Endothelial cell of umbilical vein (primary cell): ENCODE data around the gene GLCE. TPM values are rescaled to one million over a fixed set of nuclear protein-coding genes. Genes with fewer than 3 reads are reported as not detected.

Experiments used
- BruUV-seq: library from RNA; stranded (reverse); fragments of 400-500 nt; replicated peaks from 2 replicates; lab custom pipeline; 2021; lab: Mats Ljungman, UMichigan
- CTCF ChIA-PET: fragments of 300-600, 350-600 bp; sonication (Branson Sonifier 250); formaldehyde crosslinking; loops from one replicate; lab custom pipeline; 2021; ENCODE audit warnings: antibody characterized with exemption, inconsistent platforms; lab: Charles Lee
- POLR2A ChIA-PET: fragments of 300-600, 350-600 bp; sonication (Branson Sonifier 250); formaldehyde crosslinking; loops from one replicate; lab custom pipeline; 2021; ENCODE audit warnings: antibody characterized with exemption, inconsistent platforms; lab: Charles Lee
- DNase-seq: peaks from one replicate; pipeline ENCODE4 v3.0.0-alpha.2; 2011; ENCODE audit warnings: low read depth, low spot score
- FAIRE-seq: peaks from 2 replicates; lab custom pipeline; 2011; peaks lifted over from hg19 to GRCh38; lab: Jason Lieb, UNC
- H2AFZ ChIP-seq: 2 replicates; pipeline ENCODE4 v1.6.0; 2012; ENCODE audit warnings: low read depth, low read length, control low read depth, inconsistent platforms
- H3K27ac ChIP-seq: 2 replicates; pipeline ENCODE4 v1.5.1; 2011; ENCODE audit warnings: low read depth, mild to moderate bottlenecking, control low read depth, low read length, moderate library complexity; ENCODE audit not compliant: insufficient read depth
- H3K27me3 ChIP-seq, 2 experiments: 2 replicates each; pipeline versions ENCODE4 v1.6.0 to v1.6.1; 2011; ENCODE audit warnings: low read length in 2 of 2, mixed read lengths in 1 of 2; ENCODE audit not compliant: control insufficient read depth in 2 of 2, insufficient read depth in 2 of 2
- H3K36me3 ChIP-seq, 2 experiments: 2 replicates in 1 of 2; 3 replicates in 1 of 2; pipeline ENCODE4 v1.5.1; 2011; ENCODE audit warnings: low read length in 2 of 2, mild to moderate bottlenecking in 1 of 2, moderate library complexity in 1 of 2; ENCODE audit not compliant: control insufficient read depth in 2 of 2, insufficient read depth in 2 of 2; ENCODE audit errors: extremely low read depth in 1 of 2
- H3K4me1 ChIP-seq: 3 replicates; pipeline ENCODE4 v1.5.1; 2011; ENCODE audit warnings: mild to moderate bottlenecking, low read length; ENCODE audit not compliant: control insufficient read depth, insufficient read depth; ENCODE audit errors: extremely low read depth
- H3K4me2 ChIP-seq: 2 replicates; pipeline ENCODE4 v1.6.1; 2011; ENCODE audit warnings: low read length, control low read depth, mixed read lengths; ENCODE audit not compliant: insufficient read depth
- H3K4me3 ChIP-seq, 3 experiments: fragments of 200-600 bp in 1 of 3; sonication (generic), shearing (Covaris generic) in 1 of 3; replicated peaks in 1 of 3; 2 replicates each; pipeline ENCODE4 v1.5.1; 2011 to 2016; ENCODE audit warnings: control low read depth in 3 of 3, low read length in 3 of 3, mild to moderate bottlenecking in 2 of 3, inconsistent platforms in 1 of 3, low read depth in 1 of 3, moderate library complexity in 1 of 3; ENCODE audit not compliant: insufficient read depth in 1 of 3
- H3K79me2 ChIP-seq: 2 replicates; pipeline ENCODE4 v1.6.0; 2012; ENCODE audit warnings: low read length, inconsistent platforms; ENCODE audit not compliant: control insufficient read depth, insufficient read depth
- H3K9ac ChIP-seq: replicated peaks from 2 replicates; pipeline ENCODE3; 2011; ENCODE audit warnings: low read length, control low read depth; ENCODE audit not compliant: insufficient read depth; ENCODE audit errors: extremely low read depth
- H3K9me1 ChIP-seq: replicated peaks from 3 replicates; pipeline ENCODE4 v1.6.0; 2011; ENCODE audit warnings: mild to moderate bottlenecking, low read length; ENCODE audit not compliant: control insufficient read depth, insufficient read depth; ENCODE audit errors: extremely low read depth
- H3K9me3 ChIP-seq: replicated peaks from 2 replicates; pipeline ENCODE4 v1.5.1; 2012; ENCODE audit warnings: low read length, inconsistent platforms; ENCODE audit not compliant: control insufficient read depth, insufficient read depth
- H4K20me1 ChIP-seq: replicated peaks from 2 replicates; pipeline ENCODE3; 2011; ENCODE audit warnings: mild to moderate bottlenecking, low read length; ENCODE audit not compliant: control insufficient read depth, insufficient read depth; ENCODE audit errors: extremely low read depth
- EZH2 ChIP-seq: IDR thresholded peaks from 2 replicates; pipeline ENCODE4 v1.6.1; 2012; ENCODE audit warnings: borderline replicate concordance, low read depth, mild to moderate bottlenecking, moderate library complexity, low read length, inconsistent platforms; ENCODE audit not compliant: severe bottlenecking
- FOS ChIP-seq: IDR thresholded peaks from 2 replicates; pipeline ENCODE4 v1.6.1; 2011; ENCODE audit warnings: mild to moderate bottlenecking, low read length, moderate library complexity, borderline replicate concordance; ENCODE audit not compliant: insufficient read depth
- GATA2 ChIP-seq: IDR thresholded peaks from 2 replicates; pipeline ENCODE4 v1.7.0; 2011; ENCODE audit warnings: low read depth, mild to moderate bottlenecking, moderate library complexity, mixed read lengths, low read length; ENCODE audit not compliant: insufficient read length, insufficient read depth
- JUN ChIP-seq: IDR thresholded peaks from 2 replicates; pipeline ENCODE4 v1.6.1; 2011; ENCODE audit warnings: borderline replicate concordance, low read depth; ENCODE audit not compliant: insufficient read length, insufficient read depth
- MYC ChIP-seq: IDR thresholded peaks from one replicate; pipeline ENCODE4 v1.6.1; 2011; ENCODE audit warnings: mild to moderate bottlenecking, low read depth, low read length
- POLR2A ChIP-seq: IDR thresholded peaks from 2 replicates; pipeline ENCODE4 v1.6.1; 2012; ENCODE audit warnings: low read depth, mild to moderate bottlenecking, control low read depth, low read length
- POLR2AphosphoS5 ChIP-seq: IDR thresholded peaks from 2 replicates; pipeline ENCODE4 v1.6.1; 2012; ENCODE audit warnings: low read depth, mild to moderate bottlenecking, control low read depth, low read length, moderate library complexity; ENCODE audit not compliant: insufficient read depth
- dilution Hi-C: fragments of 300-500 bp; cut with MboI; formaldehyde crosslinking; loops from one replicate; pipeline ENCODE4 v1.15.0; 2019; ENCODE audit warnings: low sequenced_read_pairs; ENCODE audit not compliant: extremely low pct_ligation_motif_present
- intact Hi-C: fragments of 100-400 bp; cut with micrococcal nuclease; formaldehyde crosslinking; loops from one replicate; pipeline ENCODE4 v1.10.0; 2022
- polyA plus RNA-seq, 4 experiments: library from polyadenylated mRNA; depleted of rRNA in 3 of 4; stranded (reverse) in 3 of 4; unstranded in 1 of 4; fragments of >200 nt; gene quantifications; 2 replicates each; pipeline versions ENCODE4 v1.2.1 to v1.2.3, GENCODE V29; 2011 to 2012; ENCODE audit warnings: missing spikeins in 1 of 4
- total RNA-seq: library from RNA; stranded (reverse); gene quantifications from 2 replicates; pipeline ENCODE4 v1.2.3, GENCODE V29; 2021
- TF ChIP-seq, protein P1 (sequence below), 2 donors: IDR thresholded peaks; 1 replicate in 1 of 2; 2 replicates in 1 of 2; pipeline ENCODE4 v1.5.1; 2011; ENCODE audit warnings: low read length in 2 of 2, mild to moderate bottlenecking in 2 of 2, moderate library complexity in 2 of 2, control low read depth in 1 of 2, inconsistent platforms in 1 of 2, low read depth in 1 of 2; ENCODE audit not compliant: insufficient read depth in 1 of 2; ENCODE audit errors: extremely low read depth in 1 of 2
- TF ChIP-seq, protein P2 (sequence below): IDR thresholded peaks from 2 replicates; pipeline ENCODE4 v1.6.1; 2011; ENCODE audit not compliant: insufficient read depth, insufficient read length

GLCE gene
- total and polyA plus RNA-seq, 2 donors (not counting 3 experiments of a cell fraction or from before 2014, with no cell fraction given), result 48.1 to 86.6 TPM

DNA sequence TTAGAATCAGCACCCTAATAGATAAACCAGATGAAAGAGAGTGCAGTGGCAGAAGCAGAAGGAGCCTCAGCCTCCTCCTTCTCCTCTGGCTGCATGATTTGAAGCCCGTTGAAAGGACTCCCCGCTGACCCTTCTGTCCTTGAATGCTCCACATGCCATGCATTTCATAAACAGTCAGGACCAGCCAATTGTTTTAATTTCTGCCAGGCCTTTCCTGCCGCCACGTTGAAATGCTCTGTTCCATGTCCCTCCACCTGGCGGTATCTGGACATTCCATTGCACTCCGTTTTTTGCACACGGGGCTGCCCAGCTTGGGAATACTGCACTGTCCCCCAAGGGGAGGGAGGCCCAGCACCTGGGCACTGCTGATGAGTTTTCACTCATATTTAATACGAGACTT is 35.2 kb upstream of the GLCE start:
- H3K36me3 ChIP-seq, result no peaks in the 10 kb centered on the region
- H3K9me1 ChIP-seq, result no peaks in the 10 kb centered on the region
- no peak overlapping the region for H2AFZ ChIP-seq
- ChIA-PET CTCF (interaction anchor here (0.6 kb wide), 1 partner anchor 67 kb away, joined by 5 read pairs; no protein-coding TSS in a partner anchor), POLR2A (no interaction called here)
- no peak for DNase-seq
- TF ChIP-seq POLR2AphosphoS5, result no peak
- TF ChIP-seq EZH2, result no peak
- TF ChIP-seq, protein P1, sequence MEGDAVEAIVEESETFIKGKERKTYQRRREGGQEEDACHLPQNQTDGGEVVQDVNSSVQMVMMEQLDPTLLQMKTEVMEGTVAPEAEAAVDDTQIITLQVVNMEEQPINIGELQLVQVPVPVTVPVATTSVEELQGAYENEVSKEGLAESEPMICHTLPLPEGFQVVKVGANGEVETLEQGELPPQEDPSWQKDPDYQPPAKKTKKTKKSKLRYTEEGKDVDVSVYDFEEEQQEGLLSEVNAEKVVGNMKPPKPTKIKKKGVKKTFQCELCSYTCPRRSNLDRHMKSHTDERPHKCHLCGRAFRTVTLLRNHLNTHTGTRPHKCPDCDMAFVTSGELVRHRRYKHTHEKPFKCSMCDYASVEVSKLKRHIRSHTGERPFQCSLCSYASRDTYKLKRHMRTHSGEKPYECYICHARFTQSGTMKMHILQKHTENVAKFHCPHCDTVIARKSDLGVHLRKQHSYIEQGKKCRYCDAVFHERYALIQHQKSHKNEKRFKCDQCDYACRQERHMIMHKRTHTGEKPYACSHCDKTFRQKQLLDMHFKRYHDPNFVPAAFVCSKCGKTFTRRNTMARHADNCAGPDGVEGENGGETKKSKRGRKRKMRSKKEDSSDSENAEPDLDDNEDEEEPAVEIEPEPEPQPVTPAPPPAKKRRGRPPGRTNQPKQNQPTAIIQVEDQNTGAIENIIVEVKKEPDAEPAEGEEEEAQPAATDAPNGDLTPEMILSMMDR (IDR thresholded peaks at IDR 0.05; ENCODE audit: extremely low read depth in 1 of 2, insufficient read depth in 1 of 2, low read depth in 1 of 2, low read length in 2 of 2), result no peak
- no peak for TF ChIP-seq JUN
- no peak for TF ChIP-seq GATA2
- no peak for TF ChIP-seq POLR2A
- no peak for TF ChIP-seq FOS
- TF ChIP-seq, protein P2, sequence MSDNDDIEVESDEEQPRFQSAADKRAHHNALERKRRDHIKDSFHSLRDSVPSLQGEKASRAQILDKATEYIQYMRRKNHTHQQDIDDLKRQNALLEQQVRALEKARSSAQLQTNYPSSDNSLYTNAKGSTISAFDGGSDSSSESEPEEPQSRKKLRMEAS, result no peak
- no peak for TF ChIP-seq MYC
- peaks cover 0 to 5% of the 10 kb centered on the region in 2 experiments for H3K27me3 ChIP-seq
- no TSS peak for BruUV-seq
- no peaks in the 10 kb centered on the region for H4K20me1 ChIP-seq
- intact Hi-C loops (no loop called here), dilution Hi-C loops (no loop called here)
- H3K79me2 ChIP-seq, result no peaks in the 10 kb centered on the region
- H3K9me3 ChIP-seq, result no peaks in the 10 kb centered on the region
- no peak overlapping the region for H3K27ac ChIP-seq
- H3K4me3 ChIP-seq, result no peak overlapping the region
- no peak for FAIRE-seq
- no peaks in the 10 kb centered on the region for H3K4me1 ChIP-seq
- H3K4me2 ChIP-seq, result no peak overlapping the region
- no peak overlapping the region for H3K9ac ChIP-seq
